ENCODE data around the gene OSGIN1. TPM values are rescaled to one million over a fixed set of nuclear protein-coding genes. Genes with fewer than 3 reads are reported as not detected.
A peak's percentile ranks its signal among the peaks of the same experiment; 100 is the strongest.

Gene OSGIN1
- total RNA-seq, 6 experiments from 2014 or later, result 40.1 to 170 (median 53.9) TPM

DNA sequence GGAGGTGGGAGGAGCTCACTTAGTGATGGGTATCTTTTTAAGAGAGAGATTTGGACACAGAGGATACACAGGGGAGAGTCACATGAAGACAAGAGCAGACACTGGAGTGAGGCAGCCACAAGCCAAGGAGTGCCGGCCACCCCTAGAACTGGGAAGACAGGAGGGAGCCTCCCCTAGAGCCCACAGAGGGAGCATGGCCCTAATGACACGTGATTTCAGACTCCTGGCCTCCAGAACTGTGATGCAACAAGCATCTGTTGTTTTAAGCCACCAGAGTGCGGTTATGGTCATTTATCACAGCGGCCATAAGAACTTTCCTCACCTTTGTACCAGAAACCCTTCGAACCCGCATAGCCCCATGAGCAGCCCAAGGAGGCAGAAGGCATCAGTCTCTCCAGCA lies 56.2 kb downstream of the OSGIN1 start:
- ATAC-seq (no peak), DNase-seq (no peak)
- WGBS (ENCODE audit: insufficient coverage, low coverage, low lambda C conversion rate, missing lambda C conversion rate), result 38% methylated on average over 3 of the region's 6 CpGs
- no peaks in the 10 kb centered on the region for H3K9me3 ChIP-seq
- H3K4me1 ChIP-seq, result no peaks in the 10 kb centered on the region
- no peaks in the 10 kb centered on the region for H3K27me3 ChIP-seq
- H3K36me3 ChIP-seq, result no peaks in the 10 kb centered on the region
- H3K4me3 ChIP-seq, result no peak overlapping the region
- intact Hi-C loops (cut with DNase I), result no loop called here
- no peak overlapping the region for H3K27ac ChIP-seq
- TF ChIP-seq POLR2A (IDR thresholded peaks at IDR 0.05), result no peak
- TF ChIP-seq, protein P1, sequence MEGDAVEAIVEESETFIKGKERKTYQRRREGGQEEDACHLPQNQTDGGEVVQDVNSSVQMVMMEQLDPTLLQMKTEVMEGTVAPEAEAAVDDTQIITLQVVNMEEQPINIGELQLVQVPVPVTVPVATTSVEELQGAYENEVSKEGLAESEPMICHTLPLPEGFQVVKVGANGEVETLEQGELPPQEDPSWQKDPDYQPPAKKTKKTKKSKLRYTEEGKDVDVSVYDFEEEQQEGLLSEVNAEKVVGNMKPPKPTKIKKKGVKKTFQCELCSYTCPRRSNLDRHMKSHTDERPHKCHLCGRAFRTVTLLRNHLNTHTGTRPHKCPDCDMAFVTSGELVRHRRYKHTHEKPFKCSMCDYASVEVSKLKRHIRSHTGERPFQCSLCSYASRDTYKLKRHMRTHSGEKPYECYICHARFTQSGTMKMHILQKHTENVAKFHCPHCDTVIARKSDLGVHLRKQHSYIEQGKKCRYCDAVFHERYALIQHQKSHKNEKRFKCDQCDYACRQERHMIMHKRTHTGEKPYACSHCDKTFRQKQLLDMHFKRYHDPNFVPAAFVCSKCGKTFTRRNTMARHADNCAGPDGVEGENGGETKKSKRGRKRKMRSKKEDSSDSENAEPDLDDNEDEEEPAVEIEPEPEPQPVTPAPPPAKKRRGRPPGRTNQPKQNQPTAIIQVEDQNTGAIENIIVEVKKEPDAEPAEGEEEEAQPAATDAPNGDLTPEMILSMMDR (IDR thresholded peaks at IDR 0.05), result no peak

DNA sequence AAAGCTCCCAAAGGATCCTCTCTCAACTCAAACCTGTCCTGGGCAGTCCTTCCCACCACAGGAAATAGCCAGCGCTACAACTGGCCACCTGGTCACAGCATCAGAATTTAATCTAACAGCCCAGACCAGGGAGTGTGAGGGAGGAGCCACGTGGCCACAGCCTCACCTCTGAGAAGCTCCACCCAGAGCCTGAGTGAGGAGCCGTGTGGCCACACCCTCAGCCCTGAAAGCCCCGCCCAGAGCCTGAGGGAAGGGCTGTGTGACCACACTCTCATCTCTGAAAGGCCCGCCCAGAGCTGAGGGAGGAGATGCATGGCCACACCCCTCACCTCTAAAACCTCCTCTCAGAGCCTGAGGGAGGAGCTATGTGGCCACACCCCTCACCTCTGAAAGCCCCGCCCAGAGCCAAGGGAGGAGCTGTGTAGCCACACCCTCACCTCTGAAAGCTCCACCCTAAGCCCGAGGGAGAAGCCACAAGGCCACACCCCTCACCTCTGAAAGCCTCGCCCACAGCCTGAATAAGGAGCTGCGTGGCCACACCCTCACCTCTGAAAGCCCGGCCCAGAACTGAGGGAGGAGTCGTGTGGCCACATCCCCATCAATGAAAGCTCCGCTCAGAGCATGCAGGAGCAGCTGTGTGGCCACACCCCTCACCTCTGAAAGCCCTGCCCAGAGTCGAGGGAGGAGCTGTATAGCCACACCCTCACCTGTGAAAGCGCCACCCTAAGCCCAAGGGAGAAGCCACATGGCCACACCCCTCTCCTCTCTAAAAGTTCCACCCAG lies 60.9 kb downstream of the OSGIN1 start:
- peak in 2 of 3 donors; percentile 64 to 65 for DNase-seq
- H3K4me1 ChIP-seq, result no peaks in the 10 kb centered on the region
- no peak for TF ChIP-seq POLR2A (IDR thresholded peaks at IDR 0.05)
- TF ChIP-seq, protein P1 (IDR thresholded peaks at IDR 0.05), result no peak

GRCh38 chr16:84014570-84015327 lies 61.7 kb downstream of the OSGIN1 start:
- Histone ChIP-seq H3K4me3 (no peak overlapping the region), H3K36me3 (no peaks in the 10 kb centered on the region), H3K4me1 (no peaks in the 10 kb centered on the region), H3K27me3 (no peaks in the 10 kb centered on the region), H3K9me3 (no peaks in the 10 kb centered on the region), H3K27ac (no peak overlapping the region)
- TF ChIP-seq, protein P1 (IDR thresholded peaks at IDR 0.05), result no peak
- TF ChIP-seq POLR2A (IDR thresholded peaks at IDR 0.05), result no peak
- ATAC-seq (no peak), DNase-seq (no peak)
- 53% methylated on average over 7 of the region's 14 CpGs for WGBS (ENCODE audit: insufficient coverage, low coverage, low lambda C conversion rate, missing lambda C conversion rate)
- intact Hi-C loops (cut with DNase I), result no loop called here

More for the DNA sequence above, 60.9 kb downstream of the OSGIN1 start:
- H3K4me3 ChIP-seq, result no peak overlapping the region
- no peaks in the 10 kb centered on the region for H3K27me3 ChIP-seq
- 0% methylated on average over 2 of the region's 14 CpGs for WGBS (ENCODE audit: insufficient coverage, low coverage, low lambda C conversion rate, missing lambda C conversion rate)
- peak; percentile 73 to 91 (median 84) for ATAC-seq
- intact Hi-C loops (cut with DNase I), result no loop called here
- H3K9me3 ChIP-seq, result no peaks in the 10 kb centered on the region
- no peak overlapping the region for H3K27ac ChIP-seq
- H3K36me3 ChIP-seq, result no peaks in the 10 kb centered on the region

DNA sequence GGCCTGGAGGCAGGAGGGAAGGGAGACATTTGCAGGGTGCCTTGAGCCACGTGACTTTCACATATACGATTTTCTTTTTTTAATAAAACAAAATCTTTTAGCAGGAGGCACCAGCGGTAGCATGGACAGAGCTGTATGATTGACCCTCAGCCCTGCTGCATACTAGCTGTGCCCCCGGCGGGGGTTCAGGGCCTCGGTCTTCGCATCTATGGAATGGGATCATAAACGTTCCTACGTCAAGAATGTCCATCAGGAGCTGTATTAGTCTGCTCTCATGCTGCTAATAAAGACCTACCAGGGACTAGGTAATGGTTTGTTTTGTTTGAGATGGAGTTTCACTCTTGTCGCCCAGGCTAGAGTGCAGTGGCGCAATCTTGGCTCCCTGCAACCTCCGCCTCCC lies 62.4 kb downstream of the OSGIN1 start:
- 65% methylated on average over 5 of the region's 12 CpGs for WGBS (ENCODE audit: insufficient coverage, low coverage, low lambda C conversion rate, missing lambda C conversion rate)

More for the DNA sequence above, 62.4 kb downstream of the OSGIN1 start:
- no peak for TF ChIP-seq POLR2A (IDR thresholded peaks at IDR 0.05)
- TF ChIP-seq, protein P1 (IDR thresholded peaks at IDR 0.05), result no peak
- no peaks in the 10 kb centered on the region for H3K36me3 ChIP-seq
- DNase-seq (no peak), ATAC-seq (no peak)
- no peaks in the 10 kb centered on the region for H3K9me3 ChIP-seq
- intact Hi-C loops (cut with DNase I), result no loop called here
- no peaks in the 10 kb centered on the region for H3K27me3 ChIP-seq
- no peaks in the 10 kb centered on the region for H3K4me1 ChIP-seq
- H3K27ac ChIP-seq, result no peak overlapping the region
- no peak overlapping the region for H3K4me3 ChIP-seq

Other genes with a start within 250 kb of the OSGIN1 start
- gene HSBP1, start 145.3 kb upstream of the OSGIN1 start, total RNA-seq, result 10 to 100 TPM in 4 of 6 experiments, 1 to 10 TPM in 2; 5.6 to 46.2 (median 35.2) TPM
- 10 to 100 TPM in 5 of 6 experiments, 1 to 10 TPM in 1; 6.6 to 15.6 (median 11.3) TPM for gene MLYCD, start 54.1 kb upstream of the OSGIN1 start, total RNA-seq
- gene NECAB2, start 15.0 kb downstream of the OSGIN1 start, total RNA-seq, result 10 to 100 TPM in 3 of 6 experiments, 1 to 10 TPM in 2, under 1 TPM in 1; 0.56 to 26.8 (median 7.1) TPM
- gene SLC38A8, start 89.6 kb downstream of the OSGIN1 start, total RNA-seq, result not detected
- gene MBTPS1, start 163.7 kb downstream of the OSGIN1 start, total RNA-seq, result 10 to 100 TPM; 34.5 to 45.6 (median 40.1) TPM
- gene HSDL1, start 191.9 kb downstream of the OSGIN1 start, total RNA-seq, result 1 to 10 TPM; 4.3 to 8.1 (median 6.2) TPM
- gene DNAAF1, start 192.1 kb downstream of the OSGIN1 start, total RNA-seq, result 1 to 10 TPM in 3 of 6 experiments, under 1 TPM in 1, not detected in 2; 0.37 to 5.6 (median 2.1) TPM
- gene TAF1C, start 233.8 kb downstream of the OSGIN1 start, total RNA-seq, result 10 to 100 TPM; 11.0 to 28.3 (median 19.3) TPM
- 1 to 10 TPM in 1 of 6 experiments, under 1 TPM in 1, not detected in 4; 0.87 to 1.0 TPM for gene ADAD2, start 237.9 kb downstream of the OSGIN1 start, total RNA-seq

All from right lobe of liver (tissue), 6 donors.